ENCODE data around the gene BCL6.

- TF ChIP-seq EZH2 (IDR thresholded peaks at IDR 0.05; ENCODE audit: borderline replicate concordance, insufficient read depth, low read depth, low read length, poor library complexity, severe bottlenecking) = no peak
- TF ChIP-seq CTCF (IDR thresholded peaks at IDR 0.05) = no peak
Observed at GRCh38 chr3:187750513-187751123, 5.3 kb upstream of the BCL6 start.
